CD4-positive, alpha-beta T cell treated with Interleukin-6 for 4 hours (primary cell): ENCODE results near the gene SPOCD1.
"Not testable (repeated sequence)": the region's sequence is repeated elsewhere in the genome, so short reads cannot be mapped to it uniquely, and the experiment has no call there.

Experiments
- DNase-seq: peaks from one replicate; pipeline ENCODE4 v3.0.0-alpha.2; 2020; ENCODE audit warnings: mixed read lengths

Gene SPOCD1

GRCh38 chr1:31828926-31829690 lies 13.3 kb upstream of the SPOCD1 start:
- no peak for DNase-seq

GRCh38 chr1:31828341-31828740 lies 12.5 kb upstream of the SPOCD1 start:
- DNase-seq: no peak

GRCh38 chr1:31823780-31824179 lies 8.0 kb upstream of the SPOCD1 start:
- DNase-seq: no peak

- no peak for DNase-seq
Observed at GRCh38 chr1:31822766-31823165, 6.9 kb upstream of the SPOCD1 start.

- DNase-seq: not testable (repeated sequence)
Observed at GRCh38 chr1:31820196-31820595, 4.4 kb upstream of the SPOCD1 start.

- no peak for DNase-seq
Observed at GRCh38 chr1:31818206-31818605, 2.4 kb upstream of the SPOCD1 start.

GRCh38 chr1:31816947-31817346 lies 1.1 kb upstream of the SPOCD1 start:
- DNase-seq: not testable (repeated sequence)

- DNase-seq: not testable (repeated sequence)
Observed at GRCh38 chr1:31816501-31816900, 679 bp upstream of the SPOCD1 start.

- DNase-seq: no peak
Observed at GRCh38 chr1:31815307-31815645, 546 bp downstream of the SPOCD1 start.

- no peak for DNase-seq
Observed at GRCh38 chr1:31814631-31815306, 1.1 kb downstream of the SPOCD1 start.

- no peak for DNase-seq
Observed at GRCh38 chr1:31814041-31814511, 1.7 kb downstream of the SPOCD1 start.

- no peak for DNase-seq
Observed at GRCh38 chr1:31812158-31812829, 3.5 kb downstream of the SPOCD1 start.

GRCh38 chr1:31811605-31812004 lies 4.2 kb downstream of the SPOCD1 start:
- DNase-seq: no peak

GRCh38 chr1:31809698-31810097 lies 6.1 kb downstream of the SPOCD1 start:
- no peak for DNase-seq

- DNase-seq: no peak
Observed at GRCh38 chr1:31807273-31808048, 8.4 kb downstream of the SPOCD1 start.

- no peak for DNase-seq
Observed at GRCh38 chr1:31805318-31805717, 10.5 kb downstream of the SPOCD1 start.

GRCh38 chr1:31804098-31804497 lies 11.7 kb downstream of the SPOCD1 start:
- no peak for DNase-seq

- no peak for DNase-seq
Observed at GRCh38 chr1:31803610-31804009, 12.2 kb downstream of the SPOCD1 start.

- DNase-seq: no peak
Observed at GRCh38 chr1:31802190-31803150, 13.4 kb downstream of the SPOCD1 start.

GRCh38 chr1:31801458-31801857 lies 14.4 kb downstream of the SPOCD1 start:
- DNase-seq: no peak

GRCh38 chr1:31800674-31800967 lies 15.2 kb downstream of the SPOCD1 start:
- no peak for DNase-seq
